GM23338 (cell line): Measurements from ENCODE around the gene ERO1B. TPM values are rescaled to one million over a fixed set of nuclear protein-coding genes. Genes with fewer than 3 reads are reported as not detected.
A peak's percentile ranks its signal among the peaks of the same experiment; 100 is the strongest.

ENCODE experiments used
- ATAC-seq: fragments of 200-7000 bp; cut with Tn5 transposase; 3 replicates; pipeline ENCODE4 v1.9.1; 2020
- DNase-seq: peaks from one replicate; pipeline ENCODE4 v3.0.0-alpha.2; 2015; ENCODE audit warnings: low spot score
- H2AFZ ChIP-seq: fragments of 200-600 bp; sonication (generic); 2 replicates; pipeline ENCODE4 v1.8.0; 2016; ENCODE audit warnings: antibody characterized with exemption, mild to moderate bottlenecking, moderate library complexity
- H3F3A ChIP-seq: fragments of 200-600 bp; sonication (generic); replicated peaks from 2 replicates; pipeline ENCODE4 v1.8.0; 2017; ENCODE audit warnings: antibody characterized with exemption, mixed run types, low read depth
- H3K27ac ChIP-seq: fragments of 200-600 bp; sonication (generic); 2 replicates; pipeline ENCODE4 v1.6.1; 2016; ENCODE audit warnings: low read depth
- H3K27me3 ChIP-seq: fragments of 200-600 bp; sonication (generic); 2 replicates; pipeline ENCODE4 v1.8.0; 2016; ENCODE audit warnings: mild to moderate bottlenecking, mixed run types, moderate library complexity; ENCODE audit not compliant: insufficient read depth
- H3K36me3 ChIP-seq: fragments of 200-600 bp; sonication (generic); 2 replicates; pipeline ENCODE4 v1.8.0; 2016; ENCODE audit warnings: mild to moderate bottlenecking; ENCODE audit not compliant: insufficient read depth
- H3K4me1 ChIP-seq: fragments of 200-600 bp; sonication (generic); 2 replicates; pipeline ENCODE4 v1.8.0; 2016; ENCODE audit warnings: mild to moderate bottlenecking, moderate library complexity; ENCODE audit not compliant: insufficient read depth
- H3K4me2 ChIP-seq: fragments of 200-600 bp; sonication (generic); 2 replicates; pipeline ENCODE4 v1.7.1; 2017; ENCODE audit warnings: mixed run types
- H3K4me3 ChIP-seq: fragments of 200-600 bp; sonication (generic); 2 replicates; pipeline ENCODE4 v1.6.1; 2016; ENCODE audit warnings: mixed run types
- H3K79me2 ChIP-seq: fragments of 200-600 bp; sonication (generic); replicated peaks from 2 replicates; pipeline ENCODE4 v1.8.0; 2017; ENCODE audit warnings: mild to moderate bottlenecking; ENCODE audit not compliant: insufficient read depth
- H3K9me2 ChIP-seq: fragments of 200-600 bp; sonication (generic); 2 replicates; pipeline ENCODE4 v1.8.0; 2017; ENCODE audit not compliant: insufficient read depth
- H4K20me1 ChIP-seq: fragments of 200-600 bp; sonication (generic); replicated peaks from 2 replicates; pipeline ENCODE4 v1.8.0; 2017; ENCODE audit warnings: mild to moderate bottlenecking; ENCODE audit not compliant: insufficient read depth
- H3K27ac Mint-ChIP-seq: 2 replicates; pipeline ENCODE4 v1.8.0; 2020; ENCODE audit warnings: inconsistent platforms, mild to moderate bottlenecking, moderate library complexity, mixed read lengths
- H3K27me3 Mint-ChIP-seq: 3 replicates; pipeline ENCODE4 v1.8.0; 2022; ENCODE audit warnings: low read depth, mild to moderate bottlenecking, moderate library complexity, mixed read lengths, inconsistent platforms; ENCODE audit not compliant: insufficient read depth, poor library complexity
- H3K36me3 Mint-ChIP-seq: 3 replicates; pipeline ENCODE4 v1.8.0; 2021; ENCODE audit warnings: low read depth, mild to moderate bottlenecking, inconsistent platforms, moderate library complexity, mixed read lengths
- H3K4me1 Mint-ChIP-seq: 3 replicates; pipeline ENCODE4 v1.8.0; 2020; ENCODE audit warnings: mild to moderate bottlenecking, inconsistent platforms, mixed read lengths
- H3K4me3 Mint-ChIP-seq: 3 replicates; pipeline ENCODE4 v1.8.0; 2021; ENCODE audit warnings: moderate library complexity, mild to moderate bottlenecking, inconsistent platforms, mixed read lengths
- H3K9me3 Mint-ChIP-seq: 3 replicates; pipeline ENCODE4 v1.8.0; 2020; ENCODE audit warnings: moderate library complexity, mild to moderate bottlenecking, inconsistent platforms, mixed read lengths
- EZH2 ChIP-seq: fragments of 200-600 bp; sonication (generic); IDR thresholded peaks from one replicate; pipeline ENCODE4 v1.8.0; 2017; ENCODE audit warnings: antibody characterized with exemption, mild to moderate bottlenecking, low read depth; ENCODE audit not compliant: unreplicated experiment
- POLR2AphosphoS5 ChIP-seq: IDR thresholded peaks from 2 replicates; pipeline ENCODE4 v1.6.1; 2016; ENCODE audit warnings: antibody characterized with exemption, low read depth
- ZNF114 ChIP-seq: fragments of 250-450 bp; sonication (Bioruptor Pico); IDR thresholded peaks from 2 replicates; pipeline ENCODE4 v1.5.0; 2020; ENCODE audit warnings: mild to moderate bottlenecking, moderate library complexity
- ZNF331 ChIP-seq: fragments of 250-450 bp; sonication (Bioruptor Pico); IDR thresholded peaks from 2 replicates; pipeline ENCODE4 v1.5.0; 2020; ENCODE audit warnings: low read depth, mild to moderate bottlenecking, moderate library complexity
- ZNF462 ChIP-seq: fragments of 250-450 bp; sonication (Bioruptor Pico); IDR thresholded peaks from 2 replicates; pipeline ENCODE4 v1.5.0; 2020; ENCODE audit warnings: mild to moderate bottlenecking, moderate library complexity
- polyA plus RNA-seq: library from polyadenylated mRNA; unstranded; fragments of >200 nt; fragmentation: Nextera tagmentation; extraction: Ambion mirVana; gene quantifications from 2 replicates; pipeline ENCODE4 v1.2.1, GENCODE V29; 2016
- total RNA-seq: library from RNA; depleted of rRNA; stranded (reverse); fragments of >200 nt; shearing (Covaris generic); gene quantifications from 2 replicates; pipeline ENCODE4 v1.2.3, GENCODE V29; 2014

Gene ERO1B
- total and polyA plus RNA-seq, 2 experiments from 2014 or later = 2.4 to 3.6 TPM

- peak overlapping the region; percentile 63 for H3K4me3 ChIP-seq
- no peak overlapping the region for H3K27ac Mint-ChIP-seq
- H3K27me3 Mint-ChIP-seq = peaks cover 14% of the 10 kb centered on the region
- no peaks in the 10 kb centered on the region for H3K36me3 Mint-ChIP-seq
- no peak overlapping the region for H3K27ac ChIP-seq
- H3K9me2 ChIP-seq = no peaks in the 10 kb centered on the region
- peak overlapping the region; percentile 90 for H2AFZ ChIP-seq
- H3K27me3 ChIP-seq = peaks cover 23% of the 10 kb centered on the region
- peak overlapping the region; percentile 97 for H3K4me2 ChIP-seq
- H3K36me3 ChIP-seq = no peaks in the 10 kb centered on the region
- DNase-seq (peak; percentile 45), ATAC-seq (peak; percentile 6; the same call in 2 of the 3 replicates)
- TF ChIP-seq ZNF331 (CRISPR knock-in tag) (no peak), ZNF462 (no peak)
- no peaks in the 10 kb centered on the region for H4K20me1 ChIP-seq
- peaks cover 7% of the 10 kb centered on the region; the same call in 1 of the 2 replicates for H3K4me1 ChIP-seq
- H3K4me1 Mint-ChIP-seq = peaks cover 19% of the 10 kb centered on the region
- no peaks in the 10 kb centered on the region for H3K9me3 Mint-ChIP-seq
- H3F3A ChIP-seq = no peaks in the 10 kb centered on the region
- no peaks in the 10 kb centered on the region for H3K79me2 ChIP-seq
- H3K4me3 Mint-ChIP-seq = peak overlapping the region; percentile 86
Observed at GRCh38 chr1:236280438-236281197, 1.1 kb downstream of the ERO1B start.

- no peak for ATAC-seq
- Histone ChIP-seq H3K4me2 (no peak overlapping the region), H3K9me2 (no peaks in the 10 kb centered on the region), H4K20me1 (no peaks in the 10 kb centered on the region), H3K4me1 (peaks cover 5% of the 10 kb centered on the region; the same call in 1 of the 2 replicates), H3K27me3 (peaks cover 8% of the 10 kb centered on the region), H3K27ac (no peak overlapping the region), H2AFZ (no peak overlapping the region), H3K79me2 (no peaks in the 10 kb centered on the region), H3K36me3 (no peaks in the 10 kb centered on the region), H3F3A (no peaks in the 10 kb centered on the region), H3K4me3 (no peak overlapping the region)
- H3K4me1 Mint-ChIP-seq = peaks cover 4% of the 10 kb centered on the region; the same call in 2 of the 3 replicates
- no peak overlapping the region for H3K27ac Mint-ChIP-seq
- TF ChIP-seq POLR2AphosphoS5 = no peak
- TF ChIP-seq ZNF114 = no peak
- TF ChIP-seq EZH2 = no peak
- no peak for DNase-seq
- H3K36me3 Mint-ChIP-seq = no peaks in the 10 kb centered on the region
- H3K27me3 Mint-ChIP-seq = peaks cover 2% of the 10 kb centered on the region
- H3K9me3 Mint-ChIP-seq = no peaks in the 10 kb centered on the region
- no peak overlapping the region for H3K4me3 Mint-ChIP-seq
Observed at GRCh38 chr1:236275586-236275985, 6.2 kb downstream of the ERO1B start.
